ENCODE measurements around the gene JPH3.

DNA sequence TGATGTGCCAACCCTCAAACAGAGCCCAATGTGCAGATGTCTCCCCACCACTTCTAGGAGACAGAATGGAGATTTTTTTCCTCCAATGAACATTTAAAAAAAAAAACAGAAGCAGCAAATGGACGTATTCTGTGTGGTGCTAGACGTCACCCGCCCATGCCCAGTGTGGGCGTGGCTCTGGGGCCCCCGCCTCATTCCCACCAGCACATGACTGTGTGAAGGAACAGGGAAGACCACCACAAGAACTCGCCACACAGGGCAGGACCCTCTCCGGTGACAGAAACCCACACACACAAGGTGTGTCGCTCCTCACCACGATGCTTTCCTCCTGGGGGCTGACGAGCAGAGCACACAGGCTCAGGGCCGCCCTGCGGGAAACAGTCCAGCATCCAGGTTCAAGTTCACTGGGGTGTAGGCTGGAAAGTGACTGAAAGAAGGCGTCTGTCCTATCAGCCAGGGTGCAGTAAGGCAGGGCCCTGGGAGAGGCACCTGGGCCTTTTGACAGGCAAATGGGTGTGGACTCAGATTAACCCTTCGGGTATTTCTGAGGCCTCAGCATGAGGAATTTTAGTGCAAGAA is 110.0 kb downstream of the JPH3 start:
- TF ChIP-seq, protein P1, sequence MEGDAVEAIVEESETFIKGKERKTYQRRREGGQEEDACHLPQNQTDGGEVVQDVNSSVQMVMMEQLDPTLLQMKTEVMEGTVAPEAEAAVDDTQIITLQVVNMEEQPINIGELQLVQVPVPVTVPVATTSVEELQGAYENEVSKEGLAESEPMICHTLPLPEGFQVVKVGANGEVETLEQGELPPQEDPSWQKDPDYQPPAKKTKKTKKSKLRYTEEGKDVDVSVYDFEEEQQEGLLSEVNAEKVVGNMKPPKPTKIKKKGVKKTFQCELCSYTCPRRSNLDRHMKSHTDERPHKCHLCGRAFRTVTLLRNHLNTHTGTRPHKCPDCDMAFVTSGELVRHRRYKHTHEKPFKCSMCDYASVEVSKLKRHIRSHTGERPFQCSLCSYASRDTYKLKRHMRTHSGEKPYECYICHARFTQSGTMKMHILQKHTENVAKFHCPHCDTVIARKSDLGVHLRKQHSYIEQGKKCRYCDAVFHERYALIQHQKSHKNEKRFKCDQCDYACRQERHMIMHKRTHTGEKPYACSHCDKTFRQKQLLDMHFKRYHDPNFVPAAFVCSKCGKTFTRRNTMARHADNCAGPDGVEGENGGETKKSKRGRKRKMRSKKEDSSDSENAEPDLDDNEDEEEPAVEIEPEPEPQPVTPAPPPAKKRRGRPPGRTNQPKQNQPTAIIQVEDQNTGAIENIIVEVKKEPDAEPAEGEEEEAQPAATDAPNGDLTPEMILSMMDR (optimal IDR thresholded peaks at IDR 0.05 in 1 of 3, IDR thresholded peaks at IDR 0.05 in 1 of 3, conservative IDR thresholded peaks at IDR 0.05 in 1 of 3; ENCODE audit: extremely low read depth in 1 of 3, insufficient read depth in 2 of 3, low read length in 3 of 3): no peak
- no peak for TF ChIP-seq EZH2 (IDR thresholded peaks at IDR 0.05; ENCODE audit: low read length)
